Suppressor macrophage treated with lipopolysaccharide for 4 hours (primary cell): ENCODE measurements around the gene PACS1.
"Not testable (repeated sequence)": the region's sequence is repeated elsewhere in the genome, so short reads cannot be mapped to it uniquely, and the experiment has no call there.

Experiments
- DNase-seq: peaks from one replicate; pipeline ENCODE4 v3.0.0-alpha.2; 2020

Gene PACS1

DNA sequence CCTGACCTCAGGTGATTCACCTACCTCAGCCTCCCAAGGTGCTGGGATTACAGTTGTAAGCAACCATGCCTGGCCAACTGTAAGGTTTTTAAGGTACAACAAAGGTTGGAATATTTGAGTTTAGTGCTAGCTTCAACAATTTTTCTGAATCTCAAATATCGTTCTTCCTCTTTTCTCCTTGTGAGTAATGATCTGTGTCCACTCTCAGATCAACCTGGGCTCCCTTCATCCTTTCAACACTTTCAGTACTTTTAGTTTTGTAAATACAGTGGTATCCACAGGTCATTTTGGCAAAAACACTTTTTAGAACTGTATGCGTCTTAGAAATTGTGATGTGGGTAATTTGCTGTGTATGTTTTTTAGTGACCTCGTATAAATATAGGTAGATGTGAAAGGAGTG lies 7.9 kb downstream of the PACS1 start:
- no peak for DNase-seq

DNA sequence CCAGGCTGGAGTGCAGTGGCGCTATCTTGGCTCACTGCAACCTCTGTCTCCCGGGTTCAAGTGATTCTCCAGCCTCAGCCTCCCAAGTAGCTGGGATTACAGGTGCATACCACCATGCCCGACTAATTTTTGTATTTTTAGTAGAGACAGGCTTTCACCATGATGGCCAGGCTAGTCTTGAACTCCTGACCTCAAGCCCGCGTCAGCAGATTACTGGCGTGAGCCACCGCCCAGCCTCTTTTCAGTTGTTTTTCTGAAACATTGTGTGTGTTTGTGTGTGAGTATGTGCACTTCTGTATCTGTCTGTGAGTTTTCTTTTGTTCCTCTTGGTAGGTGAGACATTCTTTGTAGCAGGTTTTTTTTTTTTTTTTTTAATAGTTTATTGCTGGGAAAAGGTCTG lies 8.9 kb downstream of the PACS1 start:
- DNase-seq = not testable (repeated sequence)

GRCh38 chr11:66080055-66080817 lies 10.2 kb downstream of the PACS1 start:
- DNase-seq = peak; percentile 58

- peak; percentile 68 for DNase-seq
Measured at GRCh38 chr11:66081505-66081904, 11.4 kb downstream of the PACS1 start.

GRCh38 chr11:66082946-66083698 lies 13.1 kb downstream of the PACS1 start:
- no peak for DNase-seq

DNA sequence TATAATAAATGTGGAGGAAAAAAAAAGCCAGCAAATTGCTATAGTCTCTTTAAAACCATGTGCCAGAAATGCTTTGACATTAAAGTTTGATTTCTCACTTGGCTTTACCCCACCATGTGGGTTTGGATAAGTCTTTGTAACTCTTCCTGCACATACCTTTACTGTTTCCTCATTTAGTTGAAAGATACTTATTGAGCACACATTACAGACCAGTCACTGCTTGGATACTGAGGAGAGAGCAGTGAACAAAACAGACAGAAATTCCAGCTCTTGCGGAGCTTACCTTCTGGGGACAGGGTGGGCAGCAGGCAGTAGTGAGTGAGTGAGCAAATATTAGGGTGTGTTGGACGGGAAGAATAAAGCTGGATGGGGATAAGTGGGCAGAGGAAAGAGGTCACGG lies 13.7 kb downstream of the PACS1 start:
- DNase-seq = no peak

- DNase-seq = no peak
Measured at GRCh38 chr11:66084821-66085475, 14.9 kb downstream of the PACS1 start.

GRCh38 chr11:66087148-66087908 lies 17.3 kb downstream of the PACS1 start:
- no peak for DNase-seq

DNA sequence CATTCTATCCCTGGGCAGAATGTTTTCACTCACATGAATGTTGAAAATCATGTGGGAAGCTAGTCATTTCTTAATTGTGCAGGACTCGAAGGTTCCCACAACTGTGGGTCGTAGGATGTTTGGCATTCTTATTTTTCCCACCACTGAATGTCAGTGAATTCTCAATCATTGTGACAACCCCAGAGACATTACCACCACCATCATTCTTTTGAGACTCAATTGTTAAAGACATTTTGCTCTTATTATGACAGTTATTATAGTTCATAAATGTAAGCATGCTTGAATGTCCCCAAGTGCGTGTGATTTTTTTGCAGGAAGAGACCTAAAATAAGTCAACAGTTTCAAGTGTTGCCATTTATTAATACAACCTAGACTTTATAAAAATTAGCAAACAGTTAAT lies 19.0 kb downstream of the PACS1 start:
- DNase-seq = no peak

- DNase-seq = no peak
Measured at GRCh38 chr11:66090288-66090687, 20.2 kb downstream of the PACS1 start.

DNA sequence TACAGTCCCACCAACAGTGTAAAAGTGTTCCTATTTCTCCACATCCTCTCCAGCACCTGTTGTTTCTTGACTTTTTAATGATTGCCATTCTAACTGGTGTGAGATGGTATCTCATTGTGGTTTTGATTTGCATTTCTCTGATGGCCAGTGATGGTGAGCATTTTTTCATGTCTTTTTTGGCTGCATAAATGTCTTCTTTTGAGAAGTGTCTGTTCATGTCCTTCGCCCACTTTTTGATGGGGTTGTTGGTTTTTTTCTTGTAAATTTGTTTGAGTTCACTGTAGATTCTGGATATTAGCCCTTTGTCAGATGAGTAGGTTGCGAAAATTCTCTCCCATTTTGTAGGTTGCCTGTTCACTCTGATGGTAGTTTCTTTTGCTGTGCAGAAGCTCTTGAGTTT lies 22.1 kb downstream of the PACS1 start:
- DNase-seq = not testable (repeated sequence)

GRCh38 chr11:66099746-66100145 lies 29.7 kb downstream of the PACS1 start:
- DNase-seq = not testable (repeated sequence)

DNA sequence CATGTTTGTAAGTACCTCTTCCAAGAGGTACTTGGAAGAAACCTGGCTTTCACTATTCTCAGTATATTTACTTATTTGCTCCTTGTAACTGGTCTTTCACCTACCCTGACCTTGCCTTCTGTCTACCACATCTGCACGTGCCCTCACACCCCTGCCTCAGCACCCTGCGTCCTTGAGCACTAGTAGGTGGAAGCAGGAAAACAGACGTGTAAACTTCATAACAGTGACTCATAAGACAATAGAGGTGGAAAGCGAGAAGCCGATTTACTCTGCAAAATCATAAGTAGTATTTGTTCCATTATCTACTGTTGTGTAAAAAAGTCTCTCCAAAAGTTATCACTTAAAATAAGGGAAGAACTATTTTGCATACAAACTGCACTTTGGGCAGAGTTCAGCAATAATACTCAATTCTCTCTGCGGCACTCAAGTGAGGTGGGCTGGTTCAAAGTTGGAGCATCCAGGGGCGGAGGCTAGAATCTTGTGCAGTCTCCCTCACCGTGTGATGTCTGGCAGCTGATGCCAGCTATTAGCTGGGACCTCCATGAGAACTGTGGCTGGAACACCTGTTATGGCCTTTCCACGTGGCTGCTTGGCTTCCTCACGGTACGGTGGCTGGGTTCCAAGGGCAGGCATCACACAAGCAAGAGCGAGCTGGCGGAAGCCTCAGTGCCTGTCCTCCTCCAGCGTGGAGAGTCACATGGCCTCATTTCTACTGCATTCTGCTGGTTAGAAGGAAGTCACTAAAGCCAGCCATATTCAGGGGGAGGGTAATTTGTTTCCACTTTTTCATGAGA lies 30.4 kb downstream of the PACS1 start:
- peak; percentile 67 for DNase-seq

GRCh38 chr11:66101066-66101464 lies 31.0 kb downstream of the PACS1 start:
- DNase-seq = no peak

DNA sequence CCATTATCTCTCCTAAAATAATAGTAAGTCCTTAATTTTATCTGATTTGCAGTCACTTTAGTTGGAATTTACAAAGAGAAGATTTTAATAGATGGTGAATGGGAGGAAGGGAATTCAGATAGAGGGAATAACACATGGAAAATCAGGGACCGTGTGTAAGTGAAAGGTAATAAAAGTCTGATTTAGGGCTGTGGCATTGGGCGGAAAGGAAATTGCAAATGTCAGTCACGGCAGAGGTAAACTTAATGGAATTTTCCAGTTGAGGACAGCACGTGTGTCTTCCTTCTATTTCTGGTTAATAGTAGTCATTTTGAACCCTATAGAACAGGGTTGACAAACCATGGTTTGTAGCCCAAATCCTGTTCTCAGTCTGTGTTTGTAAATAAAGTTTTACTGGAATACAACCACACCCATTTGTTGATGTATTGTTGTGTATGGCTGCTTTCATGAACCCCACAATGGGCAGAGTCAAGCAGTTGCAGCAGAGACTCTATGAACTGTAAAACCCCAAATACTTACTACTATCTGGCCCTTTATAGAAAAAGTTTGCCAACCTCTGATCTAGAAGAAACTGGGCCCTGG lies 34.1 kb downstream of the PACS1 start:
- no peak for DNase-seq

DNA sequence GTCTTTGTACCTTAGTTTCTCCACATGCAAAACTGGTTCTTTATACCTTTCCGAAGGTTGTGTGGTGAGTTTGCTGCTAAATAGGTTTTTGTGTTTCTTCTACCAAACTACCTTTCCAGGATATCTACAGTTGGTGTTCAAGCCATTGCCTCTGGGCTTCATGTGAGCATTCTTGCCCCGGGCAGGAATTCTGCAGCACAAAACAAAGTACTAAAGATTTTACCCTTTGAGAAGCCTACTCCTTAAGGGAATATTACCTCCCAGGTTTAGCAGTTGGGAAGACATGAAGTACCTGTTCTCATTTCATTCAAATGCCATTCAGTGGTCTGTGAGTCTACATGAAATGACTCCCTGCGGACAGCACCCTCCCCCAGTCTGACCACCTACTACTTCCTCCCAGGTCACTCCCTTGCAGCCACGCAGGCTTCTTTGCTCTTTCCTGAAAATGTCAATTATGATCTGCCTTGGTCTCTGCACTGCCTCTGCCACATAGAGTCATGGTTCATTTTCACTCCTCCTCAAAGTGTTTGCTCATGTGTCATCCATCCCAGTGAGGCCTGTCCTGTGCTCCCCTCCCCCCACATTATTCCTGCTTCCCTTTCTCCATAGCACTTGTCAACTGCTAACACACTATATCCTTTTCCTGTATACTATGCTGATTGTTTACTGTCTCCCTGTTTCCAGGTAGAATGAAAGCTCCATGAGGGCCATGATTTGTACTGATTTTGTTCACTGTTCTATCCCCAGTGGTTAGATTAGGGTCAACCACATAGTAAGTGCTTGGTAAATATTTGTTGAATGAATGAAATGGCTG lies 36.9 kb downstream of the PACS1 start:
- peak; percentile 61 for DNase-seq

DNA sequence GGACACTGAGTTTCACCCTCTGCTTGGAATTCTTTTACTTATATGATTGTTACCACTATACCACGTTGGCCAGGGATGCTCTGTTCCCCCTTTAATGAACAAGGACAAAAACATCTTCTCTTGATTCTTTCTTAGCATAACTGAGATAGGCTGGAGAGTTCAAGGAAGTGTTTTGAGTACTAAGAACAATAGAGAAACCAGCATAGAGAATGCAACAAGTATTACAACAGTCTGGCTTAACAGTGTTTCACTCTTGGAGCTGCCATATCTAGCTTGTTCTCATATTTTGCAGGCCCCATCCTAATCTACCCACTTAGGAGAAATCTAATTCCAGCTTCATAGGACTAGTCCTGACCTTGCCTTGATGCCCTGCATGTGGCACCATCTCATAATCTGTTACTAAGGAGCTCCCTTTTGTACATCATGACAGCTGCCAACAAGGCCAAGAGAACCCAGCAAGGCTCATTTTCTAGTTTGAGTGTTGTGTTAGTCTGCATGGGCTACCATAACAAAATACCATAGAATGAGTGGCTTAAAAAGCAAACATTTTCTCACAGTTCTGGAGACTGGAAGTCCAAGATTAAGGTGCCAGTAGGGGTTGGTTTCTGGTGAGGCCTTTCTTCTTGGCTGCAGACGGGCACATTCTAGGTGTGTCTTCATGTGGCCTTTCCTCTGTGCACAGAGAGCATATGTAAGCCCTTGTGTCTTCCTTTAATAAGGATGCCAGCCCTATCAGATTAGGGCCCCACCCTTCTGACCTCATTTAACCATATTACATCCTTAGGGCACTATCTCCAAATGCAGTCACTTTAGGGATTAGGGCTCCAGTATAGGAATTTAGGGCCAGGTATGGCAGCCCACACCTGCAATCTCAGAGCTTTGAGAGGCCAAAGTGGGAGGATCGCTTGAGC lies 37.8 kb downstream of the PACS1 start:
- DNase-seq = peak; percentile 24

DNA sequence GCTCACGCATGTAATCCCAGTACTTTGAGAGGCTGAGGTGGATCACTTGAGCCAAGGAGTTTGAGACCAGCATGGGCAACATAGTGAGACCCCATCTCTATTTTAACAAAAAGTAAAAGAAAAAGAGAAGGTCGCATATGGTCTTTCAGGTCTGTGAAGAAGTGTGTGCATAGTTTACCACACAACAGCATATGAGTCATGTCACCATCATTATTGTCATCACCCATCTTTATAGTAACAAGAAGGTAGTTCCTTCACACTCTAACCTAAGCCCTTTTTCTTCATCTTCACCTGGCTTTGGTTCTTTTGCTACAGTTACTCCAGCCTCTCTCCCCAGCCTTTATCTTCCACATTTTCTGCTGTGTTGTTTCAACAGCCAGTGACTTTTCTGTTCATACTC lies 39.2 kb downstream of the PACS1 start:
- DNase-seq = no peak

DNA sequence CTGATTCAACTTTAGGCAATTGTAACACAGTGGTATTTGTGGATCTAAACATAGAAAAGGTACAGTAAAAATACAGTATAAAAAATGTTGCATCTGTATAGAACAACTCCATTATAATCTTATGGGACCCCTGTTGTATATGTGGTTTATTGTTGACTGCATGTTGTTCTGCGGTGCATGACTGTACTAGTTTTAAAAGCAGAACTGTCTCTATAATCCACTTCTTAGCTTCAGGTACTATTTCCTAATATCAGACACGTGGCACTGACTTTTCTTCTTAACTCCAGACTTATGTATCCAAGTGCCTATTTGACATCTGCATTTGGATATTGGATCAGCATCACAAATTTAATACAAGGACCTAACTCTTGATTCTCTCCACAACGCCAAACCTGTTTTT lies 41.1 kb downstream of the PACS1 start:
- DNase-seq = no peak

GRCh38 chr11:66112041-66112491 lies 42.0 kb downstream of the PACS1 start:
- peak; percentile 36 for DNase-seq
